ENCODE results near the gene MLLT3.

Gene MLLT3

GRCh38 chr9:20573023-20573422 is 49.3 kb downstream of the MLLT3 start:
- Histone ChIP-seq H3K36me3 (ENCODE audit: insufficient read depth, low read length) (no peaks in the 10 kb centered on the region), H3K4me1 (ENCODE audit: insufficient read depth, low read length) (no peaks in the 10 kb centered on the region), H3K4me3 (ENCODE audit: low read length) (no peak overlapping the region), H3K27me3 (ENCODE audit: insufficient read depth, low read length) (no peaks in the 10 kb centered on the region), H2AFZ (ENCODE audit: low read depth, low read length) (no peak overlapping the region), H3K9me3 (ENCODE audit: low read length) (peaks cover 8% of the 10 kb centered on the region)

- Histone ChIP-seq H3K4me1 (ENCODE audit: insufficient read depth, low read length) (no peaks in the 10 kb centered on the region), H3K4me3 (ENCODE audit: low read length) (no peak overlapping the region), H3K36me3 (ENCODE audit: insufficient read depth, low read length) (no peaks in the 10 kb centered on the region), H3K27me3 (ENCODE audit: insufficient read depth, low read length) (no peaks in the 10 kb centered on the region), H2AFZ (ENCODE audit: low read depth, low read length) (no peak overlapping the region), H3K9me3 (ENCODE audit: low read length) (peaks cover 3% of the 10 kb centered on the region)
These were observed 51.5 kb downstream of the MLLT3 start for GRCh38 chr9:20570756-20571155.

- Histone ChIP-seq H3K9me3 (ENCODE audit: low read length) (peaks cover 3% of the 10 kb centered on the region), H3K4me1 (ENCODE audit: insufficient read depth, low read length) (peaks cover 2% of the 10 kb centered on the region), H3K36me3 (ENCODE audit: insufficient read depth, low read length) (no peaks in the 10 kb centered on the region), H2AFZ (ENCODE audit: low read depth, low read length) (no peak overlapping the region), H3K27me3 (ENCODE audit: insufficient read depth, low read length) (no peaks in the 10 kb centered on the region), H3K4me3 (ENCODE audit: low read length) (no peak overlapping the region)
These were observed 52.2 kb downstream of the MLLT3 start for GRCh38 chr9:20570087-20570486.

GRCh38 chr9:20569525-20569924 is 52.8 kb downstream of the MLLT3 start:
- no peaks in the 10 kb centered on the region for H3K36me3 ChIP-seq (ENCODE audit: insufficient read depth, low read length)
- H3K4me3 ChIP-seq (ENCODE audit: low read length), result no peak overlapping the region
- H3K9me3 ChIP-seq (ENCODE audit: low read length), result peaks cover 1% of the 10 kb centered on the region
- H3K27me3 ChIP-seq (ENCODE audit: insufficient read depth, low read length), result no peaks in the 10 kb centered on the region
- H3K4me1 ChIP-seq (ENCODE audit: insufficient read depth, low read length), result peaks cover 8% of the 10 kb centered on the region
- H2AFZ ChIP-seq (ENCODE audit: low read depth, low read length), result no peak overlapping the region

GRCh38 chr9:20568400-20568799 is 53.9 kb downstream of the MLLT3 start:
- no peak overlapping the region for H3K4me3 ChIP-seq (ENCODE audit: low read length)
- H3K36me3 ChIP-seq (ENCODE audit: insufficient read depth, low read length), result no peaks in the 10 kb centered on the region
- peaks cover 19% of the 10 kb centered on the region for H3K4me1 ChIP-seq (ENCODE audit: insufficient read depth, low read length)
- no peak overlapping the region for H2AFZ ChIP-seq (ENCODE audit: low read depth, low read length)
- H3K9me3 ChIP-seq (ENCODE audit: low read length), result no peaks in the 10 kb centered on the region
- no peaks in the 10 kb centered on the region for H3K27me3 ChIP-seq (ENCODE audit: insufficient read depth, low read length)

GRCh38 chr9:20566401-20566800 is 55.9 kb downstream of the MLLT3 start:
- H3K9me3 ChIP-seq (ENCODE audit: low read length), result no peaks in the 10 kb centered on the region
- H3K27me3 ChIP-seq (ENCODE audit: insufficient read depth, low read length), result no peaks in the 10 kb centered on the region
- no peaks in the 10 kb centered on the region for H3K36me3 ChIP-seq (ENCODE audit: insufficient read depth, low read length)
- H3K4me3 ChIP-seq (ENCODE audit: low read length), result no peak overlapping the region
- H2AFZ ChIP-seq (ENCODE audit: low read depth, low read length), result no peak overlapping the region
- peaks cover 33% of the 10 kb centered on the region for H3K4me1 ChIP-seq (ENCODE audit: insufficient read depth, low read length)

GRCh38 chr9:20564650-20565049 is 57.6 kb downstream of the MLLT3 start:
- H3K4me3 ChIP-seq (ENCODE audit: low read length), result no peak overlapping the region
- H3K27me3 ChIP-seq (ENCODE audit: insufficient read depth, low read length), result no peaks in the 10 kb centered on the region
- no peaks in the 10 kb centered on the region for H3K36me3 ChIP-seq (ENCODE audit: insufficient read depth, low read length)
- no peak overlapping the region for H2AFZ ChIP-seq (ENCODE audit: low read depth, low read length)
- no peaks in the 10 kb centered on the region for H3K9me3 ChIP-seq (ENCODE audit: low read length)
- peaks cover 33% of the 10 kb centered on the region for H3K4me1 ChIP-seq (ENCODE audit: insufficient read depth, low read length)

GRCh38 chr9:20563917-20564316 is 58.4 kb downstream of the MLLT3 start:
- Histone ChIP-seq H3K36me3 (ENCODE audit: insufficient read depth, low read length) (no peaks in the 10 kb centered on the region), H3K9me3 (ENCODE audit: low read length) (no peaks in the 10 kb centered on the region), H3K27me3 (ENCODE audit: insufficient read depth, low read length) (no peaks in the 10 kb centered on the region), H3K4me3 (ENCODE audit: low read length) (no peak overlapping the region), H3K4me1 (ENCODE audit: insufficient read depth, low read length) (peaks cover 34% of the 10 kb centered on the region), H2AFZ (ENCODE audit: low read depth, low read length) (no peak overlapping the region)

GRCh38 chr9:20562051-20562450 is 60.2 kb downstream of the MLLT3 start:
- H3K4me1 ChIP-seq (ENCODE audit: insufficient read depth, low read length), result peaks cover 41% of the 10 kb centered on the region
- no peak overlapping the region for H3K4me3 ChIP-seq (ENCODE audit: low read length)
- no peak overlapping the region for H2AFZ ChIP-seq (ENCODE audit: low read depth, low read length)
- no peaks in the 10 kb centered on the region for H3K9me3 ChIP-seq (ENCODE audit: low read length)
- no peaks in the 10 kb centered on the region for H3K27me3 ChIP-seq (ENCODE audit: insufficient read depth, low read length)
- no peaks in the 10 kb centered on the region for H3K36me3 ChIP-seq (ENCODE audit: insufficient read depth, low read length)

- no peaks in the 10 kb centered on the region for H3K36me3 ChIP-seq (ENCODE audit: insufficient read depth, low read length)
- no peaks in the 10 kb centered on the region for H3K9me3 ChIP-seq (ENCODE audit: low read length)
- H3K4me3 ChIP-seq (ENCODE audit: low read length), result no peak overlapping the region
- peaks cover 41% of the 10 kb centered on the region for H3K4me1 ChIP-seq (ENCODE audit: insufficient read depth, low read length)
- H3K27me3 ChIP-seq (ENCODE audit: insufficient read depth, low read length), result no peaks in the 10 kb centered on the region
- no peak overlapping the region for H2AFZ ChIP-seq (ENCODE audit: low read depth, low read length)
These were observed 60.8 kb downstream of the MLLT3 start for GRCh38 chr9:20561531-20561930.

GRCh38 chr9:20559231-20559890 is 62.9 kb downstream of the MLLT3 start:
- no peaks in the 10 kb centered on the region for H3K9me3 ChIP-seq (ENCODE audit: low read length)
- H3K4me3 ChIP-seq (ENCODE audit: low read length), result no peak overlapping the region
- H3K27me3 ChIP-seq (ENCODE audit: insufficient read depth, low read length), result no peaks in the 10 kb centered on the region
- peaks cover 31% of the 10 kb centered on the region for H3K4me1 ChIP-seq (ENCODE audit: insufficient read depth, low read length)
- H2AFZ ChIP-seq (ENCODE audit: low read depth, low read length), result no peak overlapping the region
- H3K36me3 ChIP-seq (ENCODE audit: insufficient read depth, low read length), result no peaks in the 10 kb centered on the region

- Histone ChIP-seq H3K27me3 (ENCODE audit: insufficient read depth, low read length) (no peaks in the 10 kb centered on the region), H3K9me3 (ENCODE audit: low read length) (no peaks in the 10 kb centered on the region), H2AFZ (ENCODE audit: low read depth, low read length) (no peak overlapping the region), H3K4me1 (ENCODE audit: insufficient read depth, low read length) (peaks cover 24% of the 10 kb centered on the region), H3K4me3 (ENCODE audit: low read length) (no peak overlapping the region), H3K36me3 (ENCODE audit: insufficient read depth, low read length) (no peaks in the 10 kb centered on the region)
These were observed 63.7 kb downstream of the MLLT3 start for GRCh38 chr9:20558566-20559016.

GRCh38 chr9:20557890-20558565 is 64.3 kb downstream of the MLLT3 start:
- Histone ChIP-seq H3K27me3 (ENCODE audit: insufficient read depth, low read length) (no peaks in the 10 kb centered on the region), H2AFZ (ENCODE audit: low read depth, low read length) (no peak overlapping the region), H3K36me3 (ENCODE audit: insufficient read depth, low read length) (no peaks in the 10 kb centered on the region), H3K4me1 (ENCODE audit: insufficient read depth, low read length) (peaks cover 18% of the 10 kb centered on the region), H3K4me3 (ENCODE audit: low read length) (no peak overlapping the region), H3K9me3 (ENCODE audit: low read length) (no peaks in the 10 kb centered on the region)
